Measurements from ENCODE around the gene ABCC9. TPM values are rescaled to one million over a fixed set of nuclear protein-coding genes. Genes with fewer than 3 reads are reported as not detected.

The ABCC9 gene
- total and polyA plus RNA-seq, 10 donors, result 0.42 to 21.8 (median 14.2) TPM

- intact Hi-C loops (cut with DNase I; ENCODE audit: low total_unique reads), result no loop called here
Observed at GRCh38 chr12:21837847-21838246, 103.4 kb downstream of the ABCC9 start.

GRCh38 chr12:21831791-21832344 lies 109.4 kb downstream of the ABCC9 start:
- Histone ChIP-seq H3K9me3 (no peaks in the 10 kb centered on the region), H3K27me3 (replicated peaks in 1 of 7) (no peaks in the 10 kb centered on the region), H3K27ac (peak overlapping the region in 6 of 8 donors; percentile 29 to 64 (median 58)), H3K4me3 (no peak overlapping the region), H3K36me3 (no peaks in the 10 kb centered on the region), H3K4me1 (no peaks in the 10 kb centered on the region)
- DNase-seq, result no peak
- no peak for TF ChIP-seq CTCF (IDR thresholded peaks at IDR 0.05 in 8 of 11, conservative IDR thresholded peaks at IDR 0.05 in 3 of 11)
- peak in 1 of 3 donors; percentile 45 for TF ChIP-seq POLR2AphosphoS5 (IDR thresholded peaks at IDR 0.05)
- WGBS, 5 donors, result 67 to 78% (median 76%) methylated on average over 4 of the region's 4 CpGs
- intact Hi-C loops (cut with DNase I; ENCODE audit: low total_unique reads), result no loop called here

More at GRCh38 chr12:21837847-21838246, 103.4 kb downstream of the ABCC9 start:
- WGBS, 5 donors, result 82 to 87% (median 87%) methylated on average over 2 of the region's 2 CpGs
- no peak for DNase-seq
- no peak for TF ChIP-seq CTCF (IDR thresholded peaks at IDR 0.05 in 8 of 11, conservative IDR thresholded peaks at IDR 0.05 in 3 of 11)
- TF ChIP-seq POLR2A (IDR thresholded peaks at IDR 0.05), result no peak
- Histone ChIP-seq H3K9me3 (no peaks in the 10 kb centered on the region), H3K4me3 (no peak overlapping the region), H3K27ac (no peak overlapping the region), H3K4me1 (no peaks in the 10 kb centered on the region), H3K27me3 (replicated peaks in 1 of 7) (no peaks in the 10 kb centered on the region), H3K36me3 (no peaks in the 10 kb centered on the region)

GRCh38 chr12:21828779-21829178 lies 112.4 kb downstream of the ABCC9 start:
- H3K4me3 ChIP-seq, result no peak overlapping the region
- intact Hi-C loops (cut with DNase I; ENCODE audit: low total_unique reads), result no loop called here
- peak overlapping the region in 4 of 8 donors; percentile 17 to 61 (median 47) for H3K27ac ChIP-seq

GRCh38 chr12:21828136-21828775 lies 113.0 kb downstream of the ABCC9 start:
- 82 to 89% (median 85%) methylated on average over 4 of the region's 4 CpGs for WGBS, 5 donors
- Histone ChIP-seq H3K4me3 (no peak overlapping the region), H3K27ac (peak overlapping the region in 5 of 8 donors; percentile 17 to 61 (median 35)), H3K36me3 (no peaks in the 10 kb centered on the region), H3K4me1 (no peaks in the 10 kb centered on the region), H3K9me3 (peaks cover 0 to 3% (median 0%) of the 10 kb centered on the region in 8 donors), H3K27me3 (replicated peaks in 1 of 7) (no peaks in the 10 kb centered on the region)
- no peak for DNase-seq
- intact Hi-C loops (cut with DNase I; ENCODE audit: low total_unique reads), result no loop called here
- no peak for TF ChIP-seq POLR2AphosphoS5 (IDR thresholded peaks at IDR 0.05)
- TF ChIP-seq POLR2A (IDR thresholded peaks at IDR 0.05), result no peak
- TF ChIP-seq CTCF (IDR thresholded peaks at IDR 0.05 in 8 of 11, conservative IDR thresholded peaks at IDR 0.05 in 3 of 11), result no peak

More at GRCh38 chr12:21828779-21829178, 112.4 kb downstream of the ABCC9 start:
- WGBS, 5 donors, result 74 to 89% (median 78%) methylated on average over 8 of the region's 8 CpGs
- DNase-seq, result no peak
- Histone ChIP-seq H3K9me3 (peaks cover 0 to 3% (median 0%) of the 10 kb centered on the region in 8 donors), H3K4me1 (no peaks in the 10 kb centered on the region), H3K36me3 (no peaks in the 10 kb centered on the region), H3K27me3 (replicated peaks in 1 of 7) (no peaks in the 10 kb centered on the region)
- TF ChIP-seq POLR2A (IDR thresholded peaks at IDR 0.05), result no peak
- peak in 1 of 3 donors; percentile 12 for TF ChIP-seq POLR2AphosphoS5 (IDR thresholded peaks at IDR 0.05)

Data from spleen (tissue), 11 donors.